ENCODE data around the gene ORAI1. TPM values are rescaled to one million over a fixed set of nuclear protein-coding genes. Genes with fewer than 3 reads are reported as not detected.

ORAI1 gene
- total and polyA plus RNA-seq, 2 of the 13 experiments (the other 11 are each of a cell fraction or from before 2014, with no cell fraction given): 9.2 to 17.2 TPM

GRCh38 chr12:121613462-121613861, 12.9 kb upstream of the ORAI1 start (continued):
- no peak for TF ChIP-seq KDM6A (CRISPR knock-in tag; IDR thresholded peaks at IDR 0.05; ENCODE audit: low read depth)
- TF ChIP-seq IKZF4 (CRISPR knock-in tag; IDR thresholded peaks at IDR 0.05; ENCODE audit: borderline replicate concordance, low read depth, not compliant biosample characterization): no peak
- no peak for TF ChIP-seq ZNF160 (CRISPR knock-in tag; IDR thresholded peaks at IDR 0.05)
- no peak for TF ChIP-seq UBTF (CRISPR knock-in tag; IDR thresholded peaks at IDR 0.05)
- no peak for TF ChIP-seq PHF20 (CRISPR knock-in tag; IDR thresholded peaks at IDR 0.05)
- no peak for TF ChIP-seq THAP9 (CRISPR knock-in tag; IDR thresholded peaks at IDR 0.05; ENCODE audit: borderline replicate concordance)
- no peak for TF ChIP-seq CEBPZ (IDR thresholded peaks at IDR 0.05; ENCODE audit: low read length)
- TF ChIP-seq HMG20B (CRISPR knock-in tag; conservative IDR thresholded peaks at IDR 0.05): no peak
- TF ChIP-seq FOSL1 (CRISPR knock-in tag; IDR thresholded peaks at IDR 0.05; ENCODE audit: borderline replicate concordance): no peak
